NCI-H1092 (cell line): ENCODE data around the gene UBAP1.
A peak's percentile ranks its signal among the peaks of the same experiment; 100 is the strongest.
"Not testable (repeated sequence)": the region's sequence is repeated elsewhere in the genome, so short reads cannot be mapped to it uniquely, and the experiment has no call there.

Experiments
- DNase-seq: peaks from one replicate; lab custom pipeline; 2025; lab: John Stamatoyannopoulos, UW

UBAP1 gene

DNA sequence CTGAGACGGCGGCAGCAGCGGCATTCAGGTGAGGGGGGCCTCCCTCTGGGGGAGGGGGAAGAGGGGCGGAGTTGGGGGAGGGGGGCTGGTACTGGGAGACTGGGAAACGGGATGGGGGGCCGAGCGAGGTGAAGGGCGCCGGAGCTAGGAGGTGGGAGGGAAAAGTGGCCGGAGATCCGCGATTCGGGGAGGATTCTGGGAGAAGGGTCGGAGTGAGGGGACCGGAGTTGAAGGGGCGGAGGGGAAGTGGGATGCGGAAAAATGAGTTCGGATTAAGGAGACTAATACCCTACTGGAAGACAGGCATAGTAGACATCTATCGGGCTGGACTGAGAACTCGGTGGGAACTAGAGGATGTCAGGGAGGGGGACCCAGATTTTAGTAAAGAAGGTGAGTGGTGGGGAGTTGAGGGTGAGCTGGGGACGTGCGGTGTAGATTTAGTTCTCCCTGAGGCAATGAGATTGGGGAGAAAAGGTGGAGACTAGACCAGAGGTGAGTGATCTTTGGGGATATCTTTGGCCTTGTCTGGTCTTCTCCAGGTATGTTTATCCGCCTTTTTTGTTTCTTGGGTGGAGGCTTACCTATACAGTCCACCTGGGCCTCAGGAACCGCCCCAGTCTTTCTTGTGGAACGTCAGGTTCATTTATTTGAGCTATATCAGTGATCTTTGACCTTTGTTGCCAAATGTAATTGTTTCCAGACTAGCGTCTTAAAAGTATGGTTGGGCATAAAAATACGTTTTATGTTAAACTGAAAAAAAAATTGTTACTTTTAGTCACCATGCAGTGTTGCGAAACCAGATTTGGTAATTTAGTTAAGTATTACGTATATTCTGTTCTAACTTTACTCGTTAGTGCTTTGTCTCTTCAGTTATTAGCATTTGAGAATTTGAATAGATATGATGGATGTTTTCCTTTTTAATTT lies 632 bp downstream of the UBAP1 start:
- peak; percentile 37 for DNase-seq

DNA sequence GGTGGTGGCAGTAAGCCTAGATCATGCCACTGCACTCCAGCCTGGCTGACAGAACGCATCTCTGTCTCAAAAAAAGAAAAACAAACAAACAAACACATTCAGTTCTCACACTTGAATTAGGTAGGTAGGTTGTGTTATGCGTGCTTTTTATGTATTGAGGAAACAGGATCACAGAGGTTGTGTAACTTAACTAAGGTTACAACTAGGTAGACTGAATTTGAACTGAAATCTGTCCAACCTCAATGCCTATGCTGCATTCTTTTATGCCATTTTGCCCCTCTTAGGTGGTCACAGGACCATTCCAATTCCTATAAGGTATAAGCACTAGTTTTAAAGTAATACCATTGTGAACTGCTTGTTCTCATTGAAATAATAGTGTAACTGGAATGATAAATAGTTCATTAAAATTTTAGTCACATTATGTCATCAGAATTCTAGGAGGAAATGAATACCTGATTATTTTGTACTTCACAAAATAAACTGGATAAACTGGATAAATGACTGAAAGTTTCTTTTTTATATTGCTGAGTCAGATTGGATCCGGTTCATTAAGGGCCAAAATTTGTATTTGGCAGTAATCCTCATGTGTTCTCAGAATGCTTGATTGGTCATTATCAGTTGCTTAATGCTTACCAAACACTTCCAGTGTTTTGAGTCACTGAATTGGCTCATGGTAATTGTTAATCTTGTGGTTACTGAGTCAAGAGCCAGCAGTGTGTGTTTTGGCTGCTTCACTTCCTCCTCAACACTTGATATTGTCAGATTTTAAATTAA lies 7.1 kb downstream of the UBAP1 start:
- DNase-seq: peak; percentile 3

DNA sequence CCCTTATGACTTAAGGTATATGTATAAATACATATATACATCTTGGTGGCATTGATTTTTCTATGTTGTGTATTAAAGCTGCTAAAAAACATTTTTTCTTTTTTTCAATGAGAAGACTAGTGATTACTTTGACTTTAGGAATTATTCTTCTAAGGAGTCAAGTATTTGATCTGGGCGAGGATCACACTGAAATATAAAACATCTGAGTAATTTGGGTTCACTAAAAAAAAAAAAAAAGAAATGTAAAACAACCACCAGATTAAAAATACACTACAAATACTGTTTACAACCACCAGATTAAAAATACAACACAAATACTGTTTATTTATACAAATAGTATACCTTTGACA lies 9.0 kb downstream of the UBAP1 start:
- DNase-seq: no peak

DNA sequence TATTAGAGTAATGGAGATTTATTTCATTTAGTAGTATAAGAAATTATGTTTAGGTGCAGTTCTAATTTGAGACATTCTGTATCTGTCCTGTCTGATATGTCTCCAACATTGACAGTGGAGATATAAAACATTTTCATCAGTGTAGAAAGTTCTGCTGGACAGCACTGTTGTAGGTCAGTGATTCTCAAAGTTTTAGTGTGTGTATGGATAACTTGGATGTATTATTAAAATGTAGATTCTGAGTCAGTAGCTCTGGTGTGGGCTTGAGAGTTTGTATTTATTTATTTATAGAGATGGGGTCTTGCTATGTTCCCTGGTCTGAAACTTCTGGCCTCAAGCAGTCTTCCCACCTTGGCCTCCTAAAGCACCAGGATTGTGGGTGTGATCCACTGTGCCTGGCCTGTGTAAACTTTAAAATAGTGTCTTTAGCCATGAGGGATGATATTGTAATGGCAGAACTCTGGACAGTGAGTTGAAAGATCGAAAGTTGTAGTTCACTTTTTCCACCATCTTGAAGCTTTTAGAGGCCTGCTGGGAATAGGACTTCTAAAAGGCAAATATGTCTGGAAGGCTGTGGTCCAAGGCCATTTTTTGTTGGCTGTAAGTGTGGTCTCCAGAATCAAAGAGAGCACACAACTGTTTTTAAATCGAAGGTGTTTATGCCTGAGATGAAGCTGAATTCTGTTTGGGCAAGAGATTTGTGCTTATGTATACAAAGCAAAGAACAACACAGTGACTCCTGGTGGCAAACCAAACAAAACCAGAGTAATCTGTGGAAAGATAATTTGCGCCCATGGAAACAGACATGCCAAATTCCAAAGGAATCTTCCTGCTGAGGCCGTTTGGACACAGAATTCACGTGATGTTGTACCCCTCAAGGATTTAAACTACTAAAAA lies 12.4 kb downstream of the UBAP1 start:
- DNase-seq: no peak

DNA sequence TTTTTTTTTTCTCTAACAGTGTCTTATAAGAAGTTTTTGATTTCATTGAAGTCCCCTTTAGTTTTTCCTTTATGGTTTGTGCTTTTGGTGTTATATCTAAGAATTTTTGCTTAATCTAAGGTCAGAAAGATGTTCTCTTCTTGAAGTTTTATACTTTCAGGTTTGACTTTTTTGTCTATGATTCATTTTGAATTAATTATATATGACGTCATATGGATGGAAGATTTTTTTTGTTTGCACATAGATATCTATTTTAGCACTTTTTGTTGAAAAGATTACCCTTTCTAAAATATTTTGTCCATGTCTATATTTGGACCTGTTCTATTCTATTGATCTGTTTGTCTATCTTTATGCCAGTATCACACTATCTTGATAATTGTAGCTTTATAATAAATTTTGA lies 16.3 kb downstream of the UBAP1 start:
- no peak for DNase-seq

DNA sequence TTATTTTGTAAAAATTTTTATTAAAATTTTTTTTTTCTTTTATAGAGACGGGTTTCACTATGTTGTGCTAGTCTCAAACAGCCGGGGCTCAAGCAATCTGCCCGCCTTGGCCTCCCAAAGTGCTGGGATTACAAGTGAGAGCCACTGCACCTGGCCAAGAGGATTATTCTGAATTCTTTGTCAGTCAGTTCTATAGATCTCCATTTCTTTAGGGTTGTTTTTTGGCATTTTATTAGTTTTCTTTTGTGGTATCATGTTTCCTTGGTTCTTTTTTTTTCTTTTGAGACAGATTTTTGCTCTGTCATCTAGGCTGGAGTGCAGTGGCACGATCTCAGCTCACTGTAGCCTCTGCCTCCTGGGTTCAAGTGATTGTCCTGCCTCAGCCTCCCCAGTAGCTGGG lies 18.4 kb downstream of the UBAP1 start:
- not testable (repeated sequence) for DNase-seq

DNA sequence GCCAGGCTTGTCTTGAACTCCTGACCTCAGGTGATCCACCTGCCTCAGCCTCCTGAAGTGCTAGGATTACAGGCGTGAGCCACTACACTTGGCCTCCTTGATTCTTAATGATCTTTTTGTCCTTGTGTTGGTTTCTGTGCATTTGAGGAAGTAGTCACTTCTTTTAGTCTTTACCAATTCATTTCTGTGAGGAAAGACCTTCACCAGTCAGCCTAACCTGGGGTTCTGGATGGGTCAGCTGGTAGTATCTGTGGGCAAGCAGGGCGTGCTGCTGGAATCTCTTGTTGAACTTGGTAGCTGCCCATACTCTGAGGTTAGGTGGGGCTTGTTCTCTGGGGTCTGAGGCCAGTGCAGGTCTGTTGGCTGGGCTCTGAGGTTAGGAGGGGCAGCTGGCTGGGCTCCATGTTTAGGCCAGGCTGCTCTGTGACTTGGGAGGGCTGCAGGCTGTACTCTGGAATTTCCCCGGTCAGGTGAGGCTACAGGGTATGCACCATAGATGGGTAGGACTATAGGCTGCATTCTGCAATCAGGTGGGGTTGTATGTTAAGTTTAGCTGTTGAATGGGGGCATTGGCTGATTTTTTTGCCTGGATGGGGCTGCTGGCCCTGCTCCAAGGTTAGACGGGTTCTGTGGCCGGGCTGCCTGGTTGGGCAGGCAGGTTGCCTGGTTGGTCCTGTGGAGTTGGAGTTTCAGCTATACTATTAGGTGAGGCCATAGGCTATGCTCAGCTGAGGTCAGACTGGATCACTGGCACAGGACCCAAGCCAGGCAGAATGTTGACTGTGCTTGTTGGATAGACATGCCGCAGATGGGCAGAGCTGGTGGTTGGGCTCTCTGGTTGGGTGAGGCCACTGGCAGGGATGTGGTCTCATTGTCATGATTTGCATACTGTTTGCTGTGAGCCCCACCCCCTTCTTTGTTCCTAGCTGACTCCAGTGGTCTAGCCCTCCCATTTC lies 19.2 kb downstream of the UBAP1 start:
- DNase-seq: no peak

DNA sequence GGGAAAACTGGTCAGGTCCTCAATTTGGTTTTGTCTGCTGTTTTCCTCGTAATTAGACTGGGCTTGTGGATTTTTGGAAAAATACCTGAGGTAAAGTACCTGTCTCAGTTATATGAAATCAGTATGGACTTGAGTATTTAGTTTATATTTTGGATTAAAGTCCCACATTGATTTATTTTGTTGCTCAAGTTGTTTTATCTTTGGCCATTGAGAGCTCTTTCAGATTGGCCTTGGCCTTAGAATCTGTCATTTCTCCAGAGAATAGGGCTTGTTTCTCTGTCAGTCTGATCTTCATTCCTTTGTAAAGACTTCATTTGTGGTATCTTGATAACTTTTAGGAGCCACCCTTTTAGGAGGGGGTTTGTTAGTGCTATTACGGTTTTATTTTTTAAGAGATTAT lies 21.2 kb downstream of the UBAP1 start:
- DNase-seq: no peak

DNA sequence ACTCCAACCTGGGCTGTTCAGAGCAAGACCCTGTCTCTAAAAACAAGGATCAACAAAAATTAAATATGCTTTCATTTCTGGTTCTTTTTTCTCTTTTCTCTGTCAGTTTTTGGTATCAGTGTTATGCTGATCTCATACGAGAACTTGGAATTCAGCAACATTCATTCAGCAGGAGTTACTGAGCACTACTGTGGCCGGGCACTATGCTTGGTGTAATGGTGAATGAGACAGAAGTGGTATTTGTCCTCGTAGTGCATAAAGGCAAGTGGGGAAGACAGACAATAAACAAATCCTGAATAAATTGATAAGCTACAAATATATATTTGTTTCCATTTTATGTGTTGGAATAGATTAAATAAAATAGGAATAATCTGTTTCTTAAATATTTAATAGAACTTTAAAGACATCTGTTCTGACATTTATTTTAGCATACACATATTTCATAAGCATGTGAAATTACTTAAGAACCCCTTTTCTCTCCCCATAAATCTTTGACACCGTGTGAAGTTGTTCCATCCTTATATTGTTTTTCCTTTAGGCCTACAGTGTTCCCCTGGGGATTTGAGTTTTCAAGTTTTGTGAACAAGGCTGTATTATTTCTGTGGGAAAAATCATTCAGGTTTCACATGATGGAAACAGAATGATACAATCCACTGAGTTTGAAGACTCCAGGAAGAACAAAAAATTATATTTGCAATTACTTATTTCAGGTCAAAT lies 24.6 kb downstream of the UBAP1 start:
- no peak for DNase-seq

DNA sequence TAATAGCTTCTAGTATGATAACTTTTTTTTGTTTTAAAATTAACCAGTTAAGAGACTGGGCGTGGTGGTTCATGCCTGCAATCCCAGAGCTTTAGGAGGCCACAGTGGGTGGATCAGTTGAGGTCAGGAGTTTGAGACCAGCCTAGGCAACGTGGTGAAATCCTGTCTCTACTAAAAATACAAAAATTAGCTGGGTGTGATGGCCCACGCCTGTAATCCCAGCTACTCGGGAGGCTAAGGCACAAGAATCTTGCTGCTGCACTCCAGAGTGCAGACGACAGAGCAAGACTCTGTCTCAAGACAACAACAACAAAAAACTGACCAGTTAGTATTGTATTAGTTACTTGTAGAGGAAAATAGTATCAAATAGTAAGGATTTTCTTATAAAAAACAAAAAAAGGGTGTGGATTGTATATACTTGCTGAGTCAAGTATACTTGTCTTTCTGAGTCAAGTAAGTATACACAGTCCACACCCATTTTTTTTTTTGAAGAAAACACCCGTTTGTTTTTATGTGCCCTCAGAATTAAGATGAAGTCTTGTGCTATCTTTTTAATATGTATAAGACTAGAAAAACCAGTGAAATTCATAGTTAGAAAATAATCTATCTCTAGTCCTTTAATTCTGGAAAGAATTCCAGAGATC lies 25.3 kb downstream of the UBAP1 start:
- DNase-seq: no peak

DNA sequence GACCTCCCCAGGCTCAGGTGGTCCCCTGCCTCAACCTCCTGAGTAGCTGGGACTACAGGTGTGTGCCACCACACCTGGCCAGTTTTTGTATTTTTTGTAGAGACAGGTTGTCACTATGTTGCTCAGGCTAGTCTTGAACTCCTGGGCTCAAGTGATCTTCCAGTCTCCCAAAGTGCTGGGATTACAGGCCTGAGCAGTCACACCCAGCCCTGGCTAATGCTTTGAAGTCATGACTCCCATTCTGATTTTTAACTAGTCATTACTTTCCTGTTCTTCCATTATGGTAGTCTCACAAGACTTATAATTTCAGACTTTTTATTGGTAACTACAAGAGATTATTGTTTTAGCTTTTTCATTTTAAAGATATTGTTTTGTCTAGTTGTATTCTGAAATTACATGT lies 26.3 kb downstream of the UBAP1 start:
- DNase-seq: no peak

DNA sequence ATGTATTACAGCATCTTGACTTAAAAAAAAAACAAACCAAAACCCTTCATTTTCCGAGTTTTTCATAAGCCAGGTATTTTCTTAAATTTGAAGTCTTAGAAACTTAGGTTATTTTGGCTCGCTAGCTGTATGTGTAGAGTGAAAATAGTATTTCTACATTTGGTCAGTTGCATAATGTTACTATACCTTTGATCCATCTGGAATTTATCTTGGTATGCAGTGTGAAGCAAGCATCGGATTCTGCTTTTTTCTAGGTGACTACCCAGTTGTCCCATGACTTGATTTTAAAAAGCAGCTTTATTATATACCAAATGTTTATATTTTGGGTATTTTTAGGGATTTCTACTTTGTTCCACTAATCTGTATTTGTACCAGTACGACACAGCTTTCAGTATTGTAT lies 27.7 kb downstream of the UBAP1 start:
- DNase-seq: no peak

DNA sequence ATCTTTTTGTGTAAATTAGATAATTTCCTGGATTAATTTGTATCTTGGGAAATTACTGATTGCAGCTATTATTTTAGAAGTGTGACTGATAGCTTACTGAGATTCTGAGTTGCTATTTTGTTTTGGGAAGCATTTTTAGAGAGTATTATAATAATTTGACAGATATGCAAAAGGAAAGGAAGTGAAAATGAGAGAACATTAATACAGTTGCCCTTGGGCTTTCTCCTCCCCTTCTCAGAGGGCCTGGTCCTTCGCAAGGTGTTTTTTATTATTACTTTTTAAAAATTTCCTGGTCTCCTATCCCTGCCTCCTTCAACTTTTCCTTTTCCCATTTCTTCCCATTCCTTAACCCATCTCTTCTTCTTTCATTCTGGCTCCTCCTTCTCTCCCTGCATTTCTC lies 32.6 kb downstream of the UBAP1 start:
- no peak for DNase-seq

DNA sequence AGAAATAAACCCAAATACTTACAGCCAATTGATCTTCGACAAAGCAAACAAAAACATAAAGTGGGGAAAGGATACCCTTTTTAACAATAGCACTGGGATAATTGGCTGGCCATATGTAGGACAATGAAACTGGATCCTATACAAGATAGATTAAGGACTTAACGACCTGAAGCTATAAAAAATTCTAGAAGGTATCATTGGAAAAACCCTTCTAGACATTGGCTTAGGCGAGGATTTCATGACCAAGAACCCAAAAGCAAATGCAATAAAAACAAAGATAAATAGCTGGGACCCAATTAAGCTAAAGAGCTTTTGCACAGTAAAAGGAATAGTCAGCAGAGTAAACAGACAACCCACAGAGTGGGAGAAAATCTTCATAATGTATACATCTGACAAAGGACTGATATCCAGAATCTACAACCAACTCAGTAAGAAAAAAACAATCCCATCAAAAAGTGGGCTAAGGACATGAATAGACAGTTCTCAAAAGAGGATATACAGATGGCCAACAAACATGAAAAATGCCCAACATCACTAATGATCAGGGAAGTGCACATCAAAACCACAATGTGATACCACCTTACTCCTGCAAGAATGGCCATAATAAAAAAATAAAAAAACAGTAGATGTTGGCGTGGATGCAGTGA lies 35.6 kb downstream of the UBAP1 start:
- not testable (repeated sequence) for DNase-seq

DNA sequence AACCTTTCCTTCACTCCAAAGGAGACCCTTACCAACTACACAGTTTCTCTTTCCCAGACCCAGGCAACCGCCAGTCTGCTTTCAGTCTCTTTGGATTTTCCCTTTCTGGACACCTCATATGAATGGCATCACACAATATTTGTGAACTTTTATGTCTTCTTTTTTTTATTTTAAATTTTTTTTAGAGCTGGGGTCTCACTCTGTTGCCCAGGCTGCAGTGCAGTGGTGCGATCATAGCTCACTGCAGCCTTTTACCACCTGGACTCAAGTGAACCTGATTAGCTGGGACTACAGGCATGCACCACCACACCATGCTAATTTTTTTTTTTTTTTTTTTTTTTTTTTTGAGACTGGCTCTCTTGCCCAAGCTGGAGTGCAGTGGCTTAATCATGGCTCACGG lies 37.5 kb downstream of the UBAP1 start:
- DNase-seq: no peak

DNA sequence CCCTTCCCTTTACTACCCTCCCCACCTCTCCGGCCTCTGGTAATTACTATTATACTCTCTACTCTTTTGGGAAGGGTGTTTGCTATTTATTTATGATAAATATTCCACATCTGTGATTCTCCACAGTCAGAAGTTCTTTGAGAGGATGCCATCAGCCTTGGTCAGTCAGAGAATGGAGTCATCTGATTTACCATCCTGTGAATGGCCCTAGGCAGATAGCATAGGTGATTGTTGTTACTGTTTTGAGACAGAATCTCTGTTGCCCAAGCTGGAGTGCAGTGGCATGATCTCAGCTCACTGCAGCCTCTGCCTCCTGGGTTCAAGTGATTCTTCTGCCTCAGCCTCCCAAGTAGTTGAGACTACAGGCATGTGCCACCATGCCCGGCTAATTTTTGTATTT lies 38.2 kb downstream of the UBAP1 start:
- DNase-seq: not testable (repeated sequence)

DNA sequence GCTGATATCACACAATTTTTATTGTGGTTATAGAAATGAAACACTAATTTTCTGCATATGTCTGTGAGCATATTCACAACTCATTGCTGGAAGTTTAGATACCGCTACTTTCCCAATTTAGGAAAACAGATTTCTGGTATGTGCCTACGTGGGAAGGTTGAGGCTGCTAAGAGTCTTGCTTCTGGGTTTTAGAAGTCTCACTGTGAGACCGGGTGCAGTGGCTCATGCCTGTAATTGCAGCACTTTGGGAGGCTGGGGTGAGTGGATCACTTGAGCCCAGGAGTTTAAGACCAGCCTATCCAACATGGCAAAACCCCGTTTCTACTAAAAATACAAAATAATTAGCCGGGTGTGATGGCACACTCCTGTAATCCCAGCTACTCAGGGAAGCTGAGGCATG lies 39.6 kb downstream of the UBAP1 start:
- DNase-seq: no peak

DNA sequence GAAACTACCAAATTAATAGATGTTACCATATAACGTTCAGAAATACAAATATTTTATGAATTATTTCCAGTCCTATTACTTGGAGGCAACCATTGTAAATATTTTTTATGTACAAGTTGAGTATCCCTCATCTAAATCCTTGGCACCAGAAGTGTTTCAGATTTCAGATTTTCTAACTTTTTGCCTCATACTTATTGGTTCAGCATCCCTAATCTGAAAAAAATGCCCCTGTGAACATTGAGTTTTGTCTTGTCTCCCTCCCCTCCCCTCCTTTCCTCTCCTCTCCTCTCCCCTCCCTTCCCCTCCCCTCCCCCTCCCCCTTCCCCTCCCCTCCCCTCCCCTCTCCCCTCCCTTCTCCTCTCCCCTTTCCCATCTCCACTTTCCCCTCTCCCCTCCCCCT lies 40.6 kb downstream of the UBAP1 start:
- DNase-seq: no peak

DNA sequence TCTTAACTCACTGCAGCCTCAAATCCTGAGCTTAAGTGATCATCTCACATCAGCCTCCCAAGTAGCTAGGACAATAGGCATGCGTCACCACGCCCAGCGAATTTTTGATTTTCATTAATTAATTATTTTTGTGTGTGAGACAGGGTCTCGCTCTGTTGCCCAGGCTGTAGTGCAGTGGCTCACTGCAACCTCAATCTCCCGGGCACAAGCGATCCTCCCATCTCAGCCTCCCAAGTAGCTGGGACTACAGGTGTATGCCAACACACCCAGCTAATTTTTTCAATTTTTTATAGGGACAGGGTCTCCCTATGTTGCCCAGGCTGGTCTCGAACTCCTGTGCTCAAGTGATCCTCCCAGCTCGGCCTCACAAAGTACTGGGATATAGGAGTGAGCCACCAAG lies 41.4 kb downstream of the UBAP1 start:
- no peak for DNase-seq

DNA sequence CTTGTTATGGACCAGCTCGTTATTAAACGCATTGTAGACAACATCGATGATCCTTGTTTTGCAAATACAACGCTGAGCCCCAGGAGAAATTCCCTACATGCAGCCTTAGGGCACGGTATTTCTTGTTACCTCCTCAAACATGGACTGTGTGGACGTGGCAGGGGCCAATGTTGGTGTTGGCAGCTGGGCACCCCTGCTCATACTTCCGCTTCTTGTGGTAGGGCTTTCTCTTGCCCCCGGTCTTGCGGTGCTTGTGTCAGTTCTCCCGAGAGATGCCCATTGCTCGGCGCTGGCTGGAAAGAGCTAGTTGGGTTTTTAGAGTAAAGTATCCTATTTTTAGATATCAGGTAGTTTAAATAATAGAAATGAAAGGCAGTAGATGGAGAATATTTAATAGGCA lies 45.5 kb downstream of the UBAP1 start:
- no peak for DNase-seq
